ENCODE results near the gene CMC1. TPM values are rescaled to one million over a fixed set of nuclear protein-coding genes. Genes with fewer than 3 reads are reported as not detected.

Gene CMC1
- total RNA-seq, 2 donors from 2014 or later = 10.5 to 16.2 TPM

DNA sequence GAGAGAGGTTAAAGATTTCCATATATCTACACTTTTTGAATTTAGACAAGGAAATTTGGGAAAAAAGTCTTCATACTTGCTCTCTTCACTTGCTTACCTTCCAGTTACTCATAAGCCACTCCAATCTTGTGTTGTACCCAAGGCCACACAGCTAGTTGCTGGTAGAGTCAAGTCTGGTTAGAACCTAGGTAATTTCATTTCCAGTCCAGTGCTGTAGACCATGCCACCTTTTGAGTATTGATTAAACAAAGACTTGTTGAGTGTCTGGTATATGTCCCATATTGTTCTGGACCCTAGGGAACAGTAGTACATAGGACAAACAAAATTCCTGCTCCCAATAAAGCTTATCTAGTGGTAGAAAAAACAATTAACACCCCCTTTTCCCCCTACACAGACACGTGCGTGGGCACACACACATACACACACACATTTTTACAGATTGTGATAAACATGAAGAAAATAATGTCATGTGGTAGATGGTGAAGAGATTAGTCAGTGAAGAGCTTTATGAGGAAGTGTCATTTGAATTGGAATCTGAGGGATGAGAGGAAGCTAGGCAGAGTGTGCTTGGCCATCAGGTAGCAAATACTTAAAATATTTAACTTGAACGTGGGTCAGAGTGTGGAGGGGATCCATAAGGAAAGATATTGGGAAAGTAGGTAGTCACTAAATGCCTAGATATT is 2.1 kb downstream of the CMC1 start:
- no peak for TF ChIP-seq CTCF (IDR thresholded peaks at IDR 0.05)
- no peak for TF ChIP-seq POLR2AphosphoS5 (IDR thresholded peaks at IDR 0.05)
- TF ChIP-seq POLR2A (IDR thresholded peaks at IDR 0.05) = no peak
- H3K27me3 ChIP-seq (replicated peaks; ENCODE audit: insufficient read depth) = no peaks in the 10 kb centered on the region
- H3K9me3 ChIP-seq = no peaks in the 10 kb centered on the region
- WGBS = 70% methylated on average over 3 of the region's 3 CpGs
- H3K36me3 ChIP-seq = no peaks in the 10 kb centered on the region
- H3K27ac ChIP-seq = no peak overlapping the region
- H3K4me3 ChIP-seq = no peak overlapping the region
- H3K4me1 ChIP-seq (replicated peaks) = no peaks in the 10 kb centered on the region
- no peak for DNase-seq (ENCODE audit: low spot score)
- intact Hi-C loops (cut with DNase I) = no loop called here

DNA sequence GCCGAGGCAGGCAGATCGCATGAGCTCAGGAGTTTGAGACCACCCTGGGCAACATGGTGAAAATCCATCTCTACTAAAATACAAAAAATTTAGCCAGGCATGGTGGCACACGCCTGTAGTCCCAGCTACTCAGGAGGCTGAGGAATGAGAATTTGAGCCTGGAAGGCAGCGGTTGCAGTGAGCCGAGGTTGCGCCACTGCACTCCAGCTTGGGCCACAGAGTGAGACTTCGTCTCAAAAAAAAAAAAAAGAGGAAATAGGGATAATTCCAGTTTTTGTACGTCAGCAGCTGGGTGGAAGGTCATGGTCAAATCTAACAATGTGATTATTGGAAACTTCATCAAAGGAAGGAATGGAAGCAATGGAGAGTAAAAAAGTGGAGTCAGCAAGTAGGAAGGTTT is 3.1 kb downstream of the CMC1 start:
- H3K4me3 ChIP-seq = no peak overlapping the region
- H3K36me3 ChIP-seq = no peaks in the 10 kb centered on the region
- no peaks in the 10 kb centered on the region for H3K4me1 ChIP-seq (replicated peaks)
- intact Hi-C loops (cut with DNase I) = no loop called here
- TF ChIP-seq CTCF (IDR thresholded peaks at IDR 0.05) = no peak
- no peak for TF ChIP-seq POLR2AphosphoS5 (IDR thresholded peaks at IDR 0.05)
- no peak for DNase-seq (ENCODE audit: low spot score)
- no peaks in the 10 kb centered on the region for H3K27me3 ChIP-seq (replicated peaks; ENCODE audit: insufficient read depth)
- no peak overlapping the region for H3K27ac ChIP-seq
- WGBS = 87% methylated on average over 8 of the region's 8 CpGs
- H3K9me3 ChIP-seq = no peaks in the 10 kb centered on the region

- H3K27me3 ChIP-seq (replicated peaks; ENCODE audit: insufficient read depth) = no peaks in the 10 kb centered on the region
- no peaks in the 10 kb centered on the region for H3K4me1 ChIP-seq (replicated peaks)
- no peaks in the 10 kb centered on the region for H3K36me3 ChIP-seq
- intact Hi-C loops (cut with DNase I) = no loop called here
- no peaks in the 10 kb centered on the region for H3K9me3 ChIP-seq
- H3K27ac ChIP-seq = no peak overlapping the region
- no peak overlapping the region for H3K4me3 ChIP-seq
- TF ChIP-seq POLR2AphosphoS5 (IDR thresholded peaks at IDR 0.05) (no peak), CTCF (IDR thresholded peaks at IDR 0.05) (no peak), POLR2A (IDR thresholded peaks at IDR 0.05) (no peak)
- 93% methylated on average over 1 of the region's 1 CpG for WGBS
- no peak for DNase-seq (ENCODE audit: low spot score)
These were observed 5.9 kb downstream of the CMC1 start for GRCh38 chr3:28247286-28247685.

GRCh38 chr3:28250999-28251398 is 9.6 kb downstream of the CMC1 start:
- Histone ChIP-seq H3K36me3 (no peaks in the 10 kb centered on the region), H3K27ac (no peak overlapping the region), H3K4me3 (no peak overlapping the region), H3K9me3 (no peaks in the 10 kb centered on the region), H3K27me3 (replicated peaks; ENCODE audit: insufficient read depth) (no peaks in the 10 kb centered on the region), H3K4me1 (replicated peaks) (no peaks in the 10 kb centered on the region)
- no peak for TF ChIP-seq POLR2AphosphoS5 (IDR thresholded peaks at IDR 0.05)
- no peak for TF ChIP-seq POLR2A (IDR thresholded peaks at IDR 0.05)
- TF ChIP-seq CTCF (IDR thresholded peaks at IDR 0.05) = no peak
- no peak for DNase-seq (ENCODE audit: low spot score)
- intact Hi-C loops (cut with DNase I) = no loop called here
- WGBS = 28% methylated on average over 3 of the region's 3 CpGs

GRCh38 chr3:28252001-28252431 is 10.6 kb downstream of the CMC1 start:
- H3K9me3 ChIP-seq = no peaks in the 10 kb centered on the region
- H3K36me3 ChIP-seq = no peaks in the 10 kb centered on the region
- TF ChIP-seq CTCF (IDR thresholded peaks at IDR 0.05) (no peak), POLR2AphosphoS5 (IDR thresholded peaks at IDR 0.05) (no peak), POLR2A (IDR thresholded peaks at IDR 0.05) (no peak)
- H3K27me3 ChIP-seq (replicated peaks; ENCODE audit: insufficient read depth) = no peaks in the 10 kb centered on the region
- 95% methylated on average over 3 of the region's 3 CpGs for WGBS
- no peaks in the 10 kb centered on the region for H3K4me1 ChIP-seq (replicated peaks)
- intact Hi-C loops (cut with DNase I) = no loop called here
- H3K4me3 ChIP-seq = no peak overlapping the region
- H3K27ac ChIP-seq = no peak overlapping the region
- DNase-seq (ENCODE audit: low spot score) = no peak
